HAP-1 (cell line): ENCODE data around the gene PGAP3.
A peak's percentile ranks its signal among the peaks of the same experiment; 100 is the strongest.

Source experiments
- DNase-seq, 2 experiments: peaks; one replicate each; pipeline ENCODE4 v3.0.0-alpha.2; 2016 to 2020; ENCODE audit warnings: low spot score in 2 of 2
- H3K27me3 ChIP-seq: fragments of 250-450 bp; sonication (Bioruptor Pico); 2 replicates; pipeline ENCODE4 v1.5.1; 2020; ENCODE audit warnings: low read depth, mild to moderate bottlenecking, moderate library complexity
- H3K36me3 ChIP-seq: fragments of 250-450 bp; sonication (Bioruptor Pico); replicated peaks from 2 replicates; pipeline ENCODE4 v1.5.1; 2020; ENCODE audit warnings: mild to moderate bottlenecking
- H3K4me1 ChIP-seq: fragments of 250-450 bp; sonication (Bioruptor Pico); 2 replicates; pipeline ENCODE4 v1.5.1; 2020; ENCODE audit warnings: mild to moderate bottlenecking
- H3K4me3 ChIP-seq: fragments of 250-450 bp; sonication (Bioruptor Pico); 2 replicates; pipeline ENCODE4 v1.5.1; 2020; ENCODE audit warnings: mild to moderate bottlenecking, moderate library complexity
- H3K9me3 ChIP-seq: fragments of 250-450 bp; sonication (Bioruptor Pico); 2 replicates; pipeline ENCODE4 v1.5.1; 2020; ENCODE audit warnings: mild to moderate bottlenecking, moderate library complexity
- in situ Hi-C: fragments of 300-500 bp; cut with MboI; formaldehyde crosslinking; loops from 3 replicates; pipeline ENCODE4 v1.14.3; 2020; ENCODE audit warnings: low sequenced_read_pairs, inconsistent platforms, mixed read lengths

Gene PGAP3

DNA sequence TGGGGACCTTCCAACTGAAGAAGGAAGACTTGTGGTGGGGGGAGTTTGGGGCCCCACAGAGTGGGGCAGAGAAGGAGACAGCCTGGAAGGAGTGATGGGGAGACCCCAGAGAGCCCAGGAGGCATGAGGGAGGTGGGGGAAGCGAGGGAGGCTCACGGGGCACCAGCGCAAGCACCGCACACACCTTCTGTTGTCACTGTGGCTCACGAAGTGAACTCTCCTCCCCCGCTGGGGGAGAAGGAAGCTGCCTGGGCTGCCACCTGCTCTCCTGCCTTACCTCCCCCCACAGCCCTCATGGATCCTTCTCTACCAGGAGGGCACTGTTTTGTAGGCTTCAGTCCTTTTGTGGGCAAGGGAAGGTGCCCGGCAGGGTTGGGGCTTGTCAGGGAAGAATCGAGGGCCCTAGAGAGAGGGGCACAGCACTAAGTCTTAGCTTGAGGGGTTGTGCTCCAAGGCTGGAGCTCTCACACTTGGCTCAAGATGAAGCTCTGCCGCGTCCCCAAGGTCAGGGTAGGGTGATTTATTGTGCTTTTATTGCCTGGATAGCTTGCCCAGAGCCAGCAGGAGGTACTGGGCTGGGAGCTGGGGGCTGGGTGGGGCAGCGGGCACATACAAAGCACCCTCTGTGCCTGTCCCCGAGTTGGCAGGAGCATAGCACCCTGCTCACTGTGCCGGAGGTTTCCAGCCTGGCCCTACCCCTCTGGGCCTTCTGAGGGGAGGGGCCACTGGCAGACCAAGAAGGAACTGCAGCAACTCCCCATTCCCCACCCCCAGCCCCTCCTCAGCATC is 55.5 kb downstream of the PGAP3 start:
- no peaks in the 10 kb centered on the region for H3K4me1 ChIP-seq
- DNase-seq, result no peak
- in situ Hi-C loops, result no loop called here
- H3K9me3 ChIP-seq, result no peaks in the 10 kb centered on the region
- no peak overlapping the region for H3K4me3 ChIP-seq
- peaks cover 3% of the 10 kb centered on the region; the same call in 1 of the 2 replicates for H3K27me3 ChIP-seq
- no peaks in the 10 kb centered on the region for H3K36me3 ChIP-seq

- Histone ChIP-seq H3K9me3 (no peaks in the 10 kb centered on the region), H3K4me3 (no peak overlapping the region), H3K36me3 (no peaks in the 10 kb centered on the region), H3K27me3 (peaks cover 3% of the 10 kb centered on the region; the same call in 1 of the 2 replicates), H3K4me1 (no peaks in the 10 kb centered on the region)
- in situ Hi-C loops, result no loop called here
- DNase-seq, result no peak
Measured at GRCh38 chr17:39631403-39631802, 56.5 kb downstream of the PGAP3 start.

DNA sequence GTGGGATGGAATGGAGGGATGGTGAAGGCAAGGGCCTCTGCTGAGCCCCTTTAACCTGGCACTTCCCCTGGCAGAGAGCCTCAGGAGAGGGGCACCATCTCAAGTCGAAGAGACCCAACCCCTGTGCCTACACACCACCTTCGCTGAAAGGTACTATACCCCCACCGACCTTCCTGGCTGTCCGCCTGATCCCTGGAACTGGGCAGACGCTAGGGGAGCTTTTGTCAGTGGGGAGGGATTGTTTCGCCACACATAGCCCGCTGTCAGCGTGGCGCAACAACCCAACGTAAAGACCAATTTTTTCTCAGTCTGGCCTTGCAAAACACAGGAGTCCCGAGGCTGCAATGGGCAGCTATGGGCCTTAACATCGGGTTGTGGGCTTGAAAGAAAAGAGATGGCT is 58.0 kb downstream of the PGAP3 start:
- Histone ChIP-seq H3K36me3 (no peaks in the 10 kb centered on the region), H3K9me3 (no peaks in the 10 kb centered on the region), H3K4me1 (no peaks in the 10 kb centered on the region), H3K4me3 (no peak overlapping the region), H3K27me3 (peaks cover 3% of the 10 kb centered on the region; the same call in 1 of the 2 replicates)
- no peak for DNase-seq
- in situ Hi-C loops, result no loop called here

GRCh38 chr17:39629494-39629880 is 58.4 kb downstream of the PGAP3 start:
- in situ Hi-C loops, result no loop called here
- DNase-seq, result no peak
- H3K27me3 ChIP-seq, result peaks cover 3% of the 10 kb centered on the region; the same call in 1 of the 2 replicates
- no peaks in the 10 kb centered on the region for H3K9me3 ChIP-seq
- no peaks in the 10 kb centered on the region for H3K36me3 ChIP-seq
- H3K4me3 ChIP-seq, result no peak overlapping the region
- no peaks in the 10 kb centered on the region for H3K4me1 ChIP-seq

- H3K4me1 ChIP-seq, result no peaks in the 10 kb centered on the region
- peaks cover 3% of the 10 kb centered on the region; the same call in 1 of the 2 replicates for H3K27me3 ChIP-seq
- no peak for DNase-seq
- in situ Hi-C loops, result no loop called here
- H3K36me3 ChIP-seq, result no peaks in the 10 kb centered on the region
- no peaks in the 10 kb centered on the region for H3K9me3 ChIP-seq
- no peak overlapping the region for H3K4me3 ChIP-seq
Measured at GRCh38 chr17:39628655-39629493, 59.0 kb downstream of the PGAP3 start.

- H3K4me1 ChIP-seq, result no peaks in the 10 kb centered on the region
Measured at GRCh38 chr17:39627712-39628516, 59.9 kb downstream of the PGAP3 start.

DNA sequence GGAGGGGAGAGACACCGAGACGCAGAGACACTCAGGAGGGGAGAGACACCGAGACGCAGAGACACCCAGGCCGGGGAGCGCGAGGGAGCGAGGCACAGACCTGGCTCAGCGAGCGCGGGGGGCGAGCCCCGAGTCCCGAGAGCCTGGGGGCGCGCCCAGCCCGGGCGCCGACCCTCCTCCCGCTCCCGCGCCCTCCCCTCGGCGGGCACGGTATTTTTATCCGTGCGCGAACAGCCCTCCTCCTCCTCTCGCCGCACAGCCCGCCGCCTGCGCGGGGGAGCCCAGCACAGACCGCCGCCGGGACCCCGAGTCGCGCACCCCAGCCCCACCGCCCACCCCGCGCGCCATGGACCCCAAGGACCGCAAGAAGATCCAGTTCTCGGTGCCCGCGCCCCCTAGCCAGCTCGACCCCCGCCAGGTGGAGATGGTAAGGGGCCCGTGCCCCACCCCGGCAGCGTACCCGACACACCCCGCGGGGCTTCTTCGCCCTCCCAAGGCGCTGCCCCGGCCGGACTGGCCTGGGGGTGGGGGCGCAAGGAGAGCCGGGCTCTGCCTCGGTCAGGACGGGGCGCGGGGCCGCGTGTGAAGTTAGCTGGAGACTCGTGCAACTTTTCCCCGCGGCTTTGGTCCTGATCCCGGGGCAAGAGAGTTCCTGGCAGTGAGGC is 60.7 kb downstream of the PGAP3 start:
- no peak for DNase-seq
- peaks cover 3% of the 10 kb centered on the region; the same call in 1 of the 2 replicates for H3K27me3 ChIP-seq
- no peak overlapping the region for H3K4me3 ChIP-seq
- no peaks in the 10 kb centered on the region for H3K9me3 ChIP-seq
- peaks cover under 1% of the 10 kb centered on the region; the same call in 1 of the 2 replicates for H3K4me1 ChIP-seq
- no peaks in the 10 kb centered on the region for H3K36me3 ChIP-seq
- in situ Hi-C loops, result no loop called here

More at GRCh38 chr17:39627712-39628516, 59.9 kb downstream of the PGAP3 start:
- in situ Hi-C loops, result no loop called here
- no peaks in the 10 kb centered on the region for H3K9me3 ChIP-seq
- no peaks in the 10 kb centered on the region for H3K36me3 ChIP-seq
- no peak overlapping the region for H3K4me3 ChIP-seq
- peaks cover 3% of the 10 kb centered on the region; the same call in 1 of the 2 replicates for H3K27me3 ChIP-seq
- DNase-seq, result no peak

GRCh38 chr17:39626171-39627046 is 61.4 kb downstream of the PGAP3 start, which contains the start of gene PPP1R1B:
Gene PPP1R1B, plus strand, starts transcription at chr17:39626952. Its CDS starts 441 bp downstream, at chr17:39627393.
- Histone ChIP-seq H3K4me1 (peaks cover 2% of the 10 kb centered on the region; the same call in 1 of the 2 replicates), H3K36me3 (no peaks in the 10 kb centered on the region), H3K4me3 (no peak within 1 kb of the TSS), H3K9me3 (no peaks in the 10 kb centered on the region), H3K27me3 (peaks cover 3% of the 10 kb centered on the region; the same call in 1 of the 2 replicates)
- DNase-seq, result no peak
- in situ Hi-C loops, result no loop called here

DNA sequence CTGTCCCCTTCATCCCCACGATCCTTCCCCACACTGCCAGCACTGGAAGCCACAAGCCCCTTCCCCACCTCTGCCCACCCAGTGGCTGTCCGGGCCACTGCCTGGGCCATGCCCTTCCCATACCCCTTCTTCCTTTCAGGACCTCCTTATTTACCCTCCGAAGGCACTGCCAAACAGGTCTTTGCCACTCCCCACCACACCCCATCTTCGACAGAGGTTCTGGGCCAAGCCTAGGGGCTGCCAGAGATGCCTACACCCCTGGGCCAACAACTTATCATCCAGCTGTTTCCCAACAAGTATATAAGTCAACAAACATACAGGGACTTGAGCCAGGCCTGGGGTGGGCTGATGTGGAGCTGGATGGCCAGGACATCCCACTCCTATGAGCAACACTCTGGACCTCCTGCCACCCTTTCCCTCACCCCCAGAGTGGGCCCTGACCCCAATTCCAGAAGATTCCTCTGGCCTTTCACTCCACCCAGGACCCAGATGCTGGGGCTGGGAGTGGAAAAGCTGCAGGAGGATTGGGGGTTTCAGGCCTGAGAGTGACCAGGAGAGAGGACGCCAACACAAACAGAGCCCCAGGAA is 62.6 kb downstream of the PGAP3 start:
- H3K27me3 ChIP-seq, result peaks cover 3% of the 10 kb centered on the region; the same call in 1 of the 2 replicates

DNA sequence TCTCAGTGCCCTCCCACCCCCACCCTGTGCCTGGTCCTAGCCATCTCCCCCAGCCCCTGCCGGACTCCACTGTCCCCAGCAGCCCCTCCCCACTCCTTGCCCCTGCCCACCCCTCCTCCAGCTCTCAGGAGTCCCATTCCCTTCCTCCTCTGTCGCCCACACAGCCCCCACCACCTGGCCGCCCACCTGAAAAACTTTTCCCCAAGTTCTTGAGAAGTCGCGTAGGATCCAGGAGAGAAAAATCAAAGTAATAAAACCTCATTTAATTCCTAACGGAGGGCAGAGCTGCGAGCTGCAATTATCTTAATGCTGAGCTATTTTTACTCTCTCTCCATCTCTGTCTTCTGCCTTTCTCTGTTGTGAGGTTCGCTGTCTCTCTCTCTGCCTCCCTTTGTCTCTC is 63.5 kb downstream of the PGAP3 start:
- no peaks in the 10 kb centered on the region for H3K27me3 ChIP-seq
- no peak for DNase-seq
- no peaks in the 10 kb centered on the region for H3K36me3 ChIP-seq
- H3K4me1 ChIP-seq, result peaks cover 2% of the 10 kb centered on the region; the same call in 1 of the 2 replicates
- H3K4me3 ChIP-seq, result no peak overlapping the region
- in situ Hi-C loops, result loop anchor here (5.0 kb wide), 1 partner anchor 82 kb away; no protein-coding TSS in a partner anchor
- no peaks in the 10 kb centered on the region for H3K9me3 ChIP-seq

More for the DNA sequence above, 62.6 kb downstream of the PGAP3 start:
- Histone ChIP-seq H3K9me3 (no peaks in the 10 kb centered on the region), H3K4me1 (peaks cover 2% of the 10 kb centered on the region; the same call in 1 of the 2 replicates), H3K4me3 (no peak overlapping the region), H3K36me3 (no peaks in the 10 kb centered on the region)
- DNase-seq, result no peak
- in situ Hi-C loops, result no loop called here

DNA sequence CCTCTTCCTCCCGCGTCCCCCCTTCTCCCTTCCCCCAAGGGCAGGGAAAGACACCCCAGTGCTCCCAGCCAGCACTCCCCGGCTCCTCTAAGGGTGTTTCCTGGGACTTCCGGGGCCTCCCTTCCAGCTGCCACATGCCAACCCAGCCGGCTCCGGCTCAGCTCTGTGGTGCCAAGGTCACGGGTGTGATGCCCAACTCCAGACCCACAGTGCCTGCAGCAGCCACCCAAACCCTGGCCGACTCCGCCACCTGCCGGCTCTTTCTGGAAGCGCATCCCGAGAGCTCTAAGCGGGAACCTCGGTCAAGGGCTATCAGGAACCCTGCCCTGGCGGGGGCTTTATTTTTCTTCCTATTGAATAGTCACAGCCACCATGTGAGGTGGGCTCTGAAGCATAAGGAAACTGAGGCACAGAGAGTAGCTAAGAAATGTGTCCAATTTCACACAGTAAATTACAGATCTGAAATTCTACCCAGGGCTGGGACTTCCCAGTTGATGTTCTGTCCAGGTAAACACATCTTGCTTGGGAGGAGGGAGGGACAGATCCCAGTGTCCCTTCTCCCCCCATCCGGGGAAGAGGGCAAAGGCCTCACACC is 64.4 kb downstream of the PGAP3 start:
- Histone ChIP-seq H3K4me1 (peaks cover 5% of the 10 kb centered on the region), H3K9me3 (no peaks in the 10 kb centered on the region), H3K27me3 (no peaks in the 10 kb centered on the region), H3K36me3 (no peaks in the 10 kb centered on the region), H3K4me3 (no peak overlapping the region)
- in situ Hi-C loops, result loop anchor here (5.0 kb wide), 1 partner anchor 81 kb away; no protein-coding TSS in a partner anchor
- DNase-seq, result peak in 1 of 2 experiments; percentile 91
